D721Med (cell line): ENCODE results near the gene STIL.
A peak's percentile ranks its signal among the peaks of the same experiment; 100 is the strongest.
"Not testable (repeated sequence)": the region's sequence is repeated elsewhere in the genome, so short reads cannot be mapped to it uniquely, and the experiment has no call there.

ENCODE experiments used
- DNase-seq: peaks from one replicate; pipeline ENCODE4 v3.0.0; 2011; ENCODE audit warnings: low spot score; ENCODE audit not compliant: insufficient read length
- FAIRE-seq: peaks from 2 replicates; lab custom pipeline; 2011; peaks lifted over from hg19 to GRCh38; lab: Jason Lieb, UNC
- CTCF ChIP-seq: IDR thresholded peaks from 2 replicates; pipeline ENCODE4 v1.5.1; 2012; ENCODE audit warnings: mild to moderate bottlenecking, control low read depth; ENCODE audit not compliant: insufficient read depth; ENCODE audit errors: missing control alignments

The STIL gene

GRCh38 chr1:47313915-47314664 is at the start of gene STIL:
Gene STIL, minus strand, starts transcription at chr1:47314147. Its CDS starts 3,828 bp downstream, at chr1:47310319.
- TF ChIP-seq CTCF, result no peak
- DNase-seq (peak; percentile 87), FAIRE-seq (no peak)

- TF ChIP-seq CTCF, result no peak
- FAIRE-seq, result no peak
Observed at GRCh38 chr1:47362828-47363227, 48.9 kb upstream of the STIL start.

GRCh38 chr1:47361380-47361779 is 47.4 kb upstream of the STIL start:
- FAIRE-seq (no peak), DNase-seq (no peak)
- no peak for TF ChIP-seq CTCF

More at GRCh38 chr1:47362828-47363227, 48.9 kb upstream of the STIL start:
- DNase-seq, result no peak

GRCh38 chr1:47351305-47351704 is 37.4 kb upstream of the STIL start:
- TF ChIP-seq CTCF, result no peak
- DNase-seq, result no peak
- FAIRE-seq, result no peak

- TF ChIP-seq CTCF, result no peak
- DNase-seq (no peak), FAIRE-seq (no peak)
Observed at GRCh38 chr1:47348246-47348645, 34.3 kb upstream of the STIL start.

- FAIRE-seq, result no peak
- no peak for TF ChIP-seq CTCF
- DNase-seq, result no peak
Observed at GRCh38 chr1:47347735-47348134, 33.8 kb upstream of the STIL start.

GRCh38 chr1:47346979-47347378 is 33.0 kb upstream of the STIL start:
- FAIRE-seq, DNase-seq: not testable (repeated sequence)
